SK-N-SH treated with all-trans-retinoic acid at 6 μM for 48 hours (cell line): ENCODE results near the gene DOCK11.

Source experiments
- ARNTL ChIP-seq: fragments of 450-650 bp; formaldehyde crosslinking; IDR thresholded peaks from 2 replicates; pipeline ENCODE4 v1.5.0; 2020; ENCODE audit warnings: low read depth, mild to moderate bottlenecking, moderate library complexity, borderline replicate concordance
- BACH2 ChIP-seq: fragments of 250-450 bp; sonication (Bioruptor Pico); IDR thresholded peaks from 2 replicates; pipeline ENCODE4 v1.9.0; 2021; ENCODE audit warnings: mild to moderate bottlenecking, borderline replicate concordance
- CREB5 ChIP-seq: fragments of 250-450 bp; sonication (Bioruptor Pico); IDR thresholded peaks from 2 replicates; pipeline ENCODE4 v1.5.1; 2020; ENCODE audit warnings: low read depth, mild to moderate bottlenecking, moderate library complexity
- GLIS3 ChIP-seq: fragments of 250-450 bp; sonication (Bioruptor Pico); IDR thresholded peaks from 2 replicates; pipeline ENCODE4 v1.5.0; 2020; ENCODE audit warnings: mild to moderate bottlenecking, moderate library complexity
- PATZ1 ChIP-seq: fragments of 250-450 bp; sonication (Bioruptor Pico); IDR thresholded peaks from 2 replicates; pipeline ENCODE4 v1.8.0; 2020; ENCODE audit warnings: mild to moderate bottlenecking, moderate library complexity, borderline replicate concordance
- POU6F1 ChIP-seq: fragments of 250-450 bp; sonication (Bioruptor Pico); IDR thresholded peaks from 2 replicates; pipeline ENCODE4 v1.8.0; 2021; ENCODE audit warnings: low read depth, mild to moderate bottlenecking, moderate library complexity, borderline replicate concordance
- RARB ChIP-seq: fragments of 250-450 bp; sonication (Bioruptor Pico); IDR thresholded peaks from 2 replicates; pipeline ENCODE4 v1.8.0; 2021; ENCODE audit warnings: mild to moderate bottlenecking, moderate library complexity
- TOX ChIP-seq: fragments of 250-450 bp; sonication (Bioruptor Pico); IDR thresholded peaks from 2 replicates; pipeline ENCODE4 v1.8.0; 2021; ENCODE audit warnings: mild to moderate bottlenecking, moderate library complexity, borderline replicate concordance
- ZFP3 ChIP-seq: fragments of 250-450 bp; sonication (Bioruptor Pico); IDR thresholded peaks from 2 replicates; pipeline ENCODE4 v1.5.0; 2020; ENCODE audit warnings: mild to moderate bottlenecking, moderate library complexity
- ZNF70 ChIP-seq: fragments of 450-650 bp; formaldehyde crosslinking; IDR thresholded peaks from 2 replicates; pipeline ENCODE4 v1.5.0; 2020; ENCODE audit warnings: mild to moderate bottlenecking, moderate library complexity

GRCh38 chrX:118596390-118596789 is 100.8 kb downstream of the DOCK11 start:
- TF ChIP-seq PATZ1 (CRISPR knock-in tag) (no peak), ARNTL (CRISPR knock-in tag) (no peak), CREB5 (CRISPR knock-in tag) (no peak), RARB (no peak), ZFP3 (no peak), BACH2 (CRISPR knock-in tag) (no peak), TOX (no peak), ZNF70 (no peak), GLIS3 (CRISPR knock-in tag) (no peak), POU6F1 (no peak)
